ENCODE measurements around the gene NKX2-8. TPM values are rescaled to one million over a fixed set of nuclear protein-coding genes. Genes with fewer than 3 reads are reported as not detected.
A peak's percentile ranks its signal among the peaks of the same experiment; 100 is the strongest.

The NKX2-8 gene
- total RNA-seq: not detected in 2 replicates

DNA sequence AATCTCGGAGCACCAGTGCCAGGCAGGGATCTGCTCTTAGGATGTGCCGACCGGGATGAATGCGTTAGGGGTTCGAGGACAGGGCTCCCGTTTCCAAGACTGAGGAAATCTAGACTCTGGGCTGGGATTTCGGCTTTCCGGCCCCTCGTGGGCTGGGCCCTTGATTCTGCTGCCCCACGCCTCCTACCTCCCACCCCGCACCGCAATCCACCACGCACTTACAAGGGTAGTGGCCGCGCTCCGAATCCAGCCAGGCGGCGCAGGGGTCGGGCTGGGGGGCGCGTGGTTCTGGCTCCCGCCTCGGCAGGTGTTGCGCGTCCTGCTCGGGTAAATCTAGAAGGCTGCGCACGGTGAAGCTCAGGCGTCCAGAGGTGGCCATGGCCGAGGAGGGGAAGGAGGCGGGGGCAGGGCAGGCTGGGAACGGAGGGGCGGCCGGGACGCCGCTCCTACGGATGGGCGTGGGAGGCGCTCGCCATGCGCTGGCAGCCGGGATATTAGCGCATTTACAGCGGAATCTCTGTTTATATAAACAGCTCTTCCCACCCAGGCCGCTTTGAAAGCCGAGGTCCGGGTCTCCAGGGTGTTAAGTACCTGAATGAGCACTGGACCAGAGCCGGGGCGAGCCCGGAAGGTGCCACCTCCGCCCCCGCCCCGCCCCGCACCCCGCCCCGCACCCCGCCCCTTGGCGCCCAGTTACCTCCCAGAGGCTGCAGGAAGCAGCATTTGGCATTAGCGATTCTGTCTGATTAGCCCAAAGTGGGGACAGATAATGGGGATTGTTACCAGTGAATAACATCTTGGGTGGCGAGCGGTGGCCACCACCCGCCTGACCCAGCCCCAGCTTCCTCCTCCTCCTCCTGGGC, at the start of gene NKX2-8:
NKX2-8 (minus strand) TSS at position 604 of the 863 bp plus-strand sequence; CDS start at position 379, 225 bp downstream.
- Mint-ChIP-seq H3K4me1 (ENCODE audit: low read depth) (no peaks in the 10 kb centered on the region), H3K27me3 (ENCODE audit: insufficient read depth) (peaks cover 61% of the 10 kb centered on the region), H3K27ac (no peak within 1 kb of the TSS), H3K36me3 (ENCODE audit: low read depth) (no peaks in the 10 kb centered on the region), H3K4me3 (no peak within 1 kb of the TSS), H3K9me3 (no peaks in the 10 kb centered on the region)
- intact Hi-C loops (cut with micrococcal nuclease): loop anchor here (2.0 to 10.0 kb wide), 3 partner anchors 59 to 1633 kb away; no protein-coding TSS in a partner anchor
- no peak for DNase-seq (ENCODE audit: low spot score)

DNA sequence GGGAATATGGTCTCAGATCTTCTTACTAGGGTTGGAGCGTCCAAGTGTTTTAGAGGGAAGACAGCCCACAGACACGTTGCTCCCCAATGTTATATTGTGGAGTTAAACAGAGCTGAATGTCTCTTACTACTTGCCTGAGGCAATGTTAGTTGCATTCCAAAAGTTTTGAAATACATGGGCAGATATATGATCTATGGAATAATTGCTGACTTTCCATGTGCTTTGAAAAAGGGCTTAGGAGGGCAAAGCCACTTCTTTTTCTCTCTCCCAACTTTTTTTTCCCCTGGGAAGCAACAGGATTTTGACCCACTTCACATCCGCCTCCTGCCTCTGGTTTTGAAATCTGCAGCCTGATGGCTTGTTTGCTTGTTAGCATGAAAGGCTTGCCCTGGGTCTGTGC, 45.6 kb upstream of the NKX2-8 start:
- Mint-ChIP-seq H3K4me1 (ENCODE audit: low read depth) (no peaks in the 10 kb centered on the region), H3K9me3 (no peaks in the 10 kb centered on the region), H3K27ac (no peak overlapping the region), H3K36me3 (ENCODE audit: low read depth) (no peaks in the 10 kb centered on the region), H3K4me3 (no peak overlapping the region), H3K27me3 (ENCODE audit: insufficient read depth) (no peaks in the 10 kb centered on the region)
- no peak for DNase-seq (ENCODE audit: low spot score)
- intact Hi-C loops (cut with micrococcal nuclease): no loop called here

DNA sequence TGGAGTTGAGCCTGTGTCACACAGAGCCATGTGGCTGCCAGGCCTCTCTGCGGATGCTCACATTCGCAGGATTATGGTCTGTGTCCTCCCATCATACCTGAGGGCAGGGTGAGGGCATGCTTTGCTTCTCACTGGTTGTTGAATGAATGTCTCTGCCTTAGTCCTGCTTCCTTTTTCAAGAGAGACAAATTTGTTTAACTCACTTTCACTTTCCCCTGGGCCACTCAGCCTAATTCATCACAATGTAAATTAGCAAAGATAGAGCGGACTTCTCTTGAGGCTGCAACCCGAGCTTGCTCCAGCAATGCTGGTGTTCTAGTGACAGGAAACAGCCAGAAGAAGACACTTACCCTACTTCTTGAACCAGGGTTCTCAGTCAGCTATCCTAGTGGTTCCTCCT, 43.7 kb upstream of the NKX2-8 start:
- intact Hi-C loops (cut with micrococcal nuclease): no loop called here
- H3K36me3 Mint-ChIP-seq (ENCODE audit: low read depth): no peaks in the 10 kb centered on the region
- H3K4me1 Mint-ChIP-seq (ENCODE audit: low read depth): no peaks in the 10 kb centered on the region
- H3K9me3 Mint-ChIP-seq: no peaks in the 10 kb centered on the region
- H3K27ac Mint-ChIP-seq: no peak overlapping the region
- no peaks in the 10 kb centered on the region for H3K27me3 Mint-ChIP-seq (ENCODE audit: insufficient read depth)
- DNase-seq (ENCODE audit: low spot score): no peak
- no peak overlapping the region for H3K4me3 Mint-ChIP-seq

DNA sequence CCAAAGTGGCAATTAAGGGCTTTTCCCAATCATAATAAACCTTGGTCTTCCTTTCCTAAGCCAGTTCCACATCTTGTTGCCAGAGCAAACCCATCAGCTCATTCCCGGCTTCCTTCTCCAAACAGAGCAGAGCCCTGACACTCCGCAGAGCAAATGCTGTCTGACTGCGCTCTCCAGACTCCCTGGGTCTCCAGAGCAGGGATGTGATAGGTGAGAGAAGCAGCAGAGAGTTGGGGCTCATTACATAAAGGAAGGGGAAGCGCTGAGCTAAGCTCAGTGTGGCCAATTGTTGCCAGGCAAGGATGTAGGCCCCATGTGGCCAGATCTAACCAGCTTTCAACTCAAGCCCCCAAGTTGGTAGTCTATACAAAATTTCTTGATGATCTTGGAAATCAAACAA, 43.0 kb upstream of the NKX2-8 start:
- intact Hi-C loops (cut with micrococcal nuclease): no loop called here
- Mint-ChIP-seq H3K27ac (no peak overlapping the region), H3K27me3 (ENCODE audit: insufficient read depth) (no peaks in the 10 kb centered on the region), H3K9me3 (no peaks in the 10 kb centered on the region), H3K36me3 (ENCODE audit: low read depth) (no peaks in the 10 kb centered on the region), H3K4me3 (no peak overlapping the region), H3K4me1 (ENCODE audit: low read depth) (no peaks in the 10 kb centered on the region)
- no peak for DNase-seq (ENCODE audit: low spot score)

DNA sequence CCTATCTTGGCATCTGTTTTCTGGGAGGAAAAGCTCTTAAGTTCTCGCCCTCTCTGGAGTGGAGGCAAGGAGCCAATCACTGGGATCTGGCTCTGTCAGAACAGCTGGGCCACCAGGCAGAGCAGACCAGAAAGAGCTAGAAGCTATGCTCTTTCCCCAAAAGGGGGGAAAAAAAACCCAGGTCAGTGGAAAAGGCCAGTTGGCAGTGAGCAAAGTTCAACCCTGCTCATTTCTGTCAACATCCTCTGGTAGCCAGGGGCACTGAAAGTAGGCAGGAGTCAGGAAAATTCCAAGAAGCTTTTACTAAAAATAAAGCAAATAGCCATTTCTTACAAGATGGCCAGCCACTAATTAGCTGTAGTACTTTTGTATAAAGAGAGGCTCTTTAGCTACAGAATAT, 42.6 kb upstream of the NKX2-8 start:
- H3K27me3 Mint-ChIP-seq (ENCODE audit: insufficient read depth): no peaks in the 10 kb centered on the region
- H3K36me3 Mint-ChIP-seq (ENCODE audit: low read depth): no peaks in the 10 kb centered on the region
- H3K27ac Mint-ChIP-seq: no peak overlapping the region
- no peak overlapping the region for H3K4me3 Mint-ChIP-seq
- DNase-seq (ENCODE audit: low spot score): no peak
- no peaks in the 10 kb centered on the region for H3K9me3 Mint-ChIP-seq
- intact Hi-C loops (cut with micrococcal nuclease): no loop called here
- H3K4me1 Mint-ChIP-seq (ENCODE audit: low read depth): no peaks in the 10 kb centered on the region

DNA sequence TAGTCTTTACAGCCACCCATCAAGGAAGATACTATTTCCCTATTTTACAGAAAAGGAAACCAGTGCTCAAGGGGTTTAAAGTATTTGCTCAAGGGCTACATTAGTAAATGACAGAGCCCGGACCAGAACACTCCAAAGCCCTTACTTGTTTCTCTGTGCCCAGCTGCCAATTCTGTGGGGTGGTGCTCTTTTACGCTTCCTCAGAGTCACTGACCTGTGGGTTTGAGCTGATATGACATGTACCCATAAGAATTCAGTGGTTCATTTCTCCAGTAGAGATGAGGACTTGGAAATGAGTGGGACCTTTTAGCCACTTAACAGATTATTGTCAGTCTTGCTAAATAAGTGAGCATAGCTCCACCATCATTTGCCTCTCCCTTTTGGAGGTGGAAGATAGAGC, 37.4 kb upstream of the NKX2-8 start:
- H3K4me3 Mint-ChIP-seq: no peak overlapping the region
- no peaks in the 10 kb centered on the region for H3K9me3 Mint-ChIP-seq
- H3K27ac Mint-ChIP-seq: no peak overlapping the region
- no peaks in the 10 kb centered on the region for H3K4me1 Mint-ChIP-seq (ENCODE audit: low read depth)
- H3K27me3 Mint-ChIP-seq (ENCODE audit: insufficient read depth): peaks cover 3% of the 10 kb centered on the region
- no peak for DNase-seq (ENCODE audit: low spot score)
- intact Hi-C loops (cut with micrococcal nuclease): no loop called here
- no peaks in the 10 kb centered on the region for H3K36me3 Mint-ChIP-seq (ENCODE audit: low read depth)

DNA sequence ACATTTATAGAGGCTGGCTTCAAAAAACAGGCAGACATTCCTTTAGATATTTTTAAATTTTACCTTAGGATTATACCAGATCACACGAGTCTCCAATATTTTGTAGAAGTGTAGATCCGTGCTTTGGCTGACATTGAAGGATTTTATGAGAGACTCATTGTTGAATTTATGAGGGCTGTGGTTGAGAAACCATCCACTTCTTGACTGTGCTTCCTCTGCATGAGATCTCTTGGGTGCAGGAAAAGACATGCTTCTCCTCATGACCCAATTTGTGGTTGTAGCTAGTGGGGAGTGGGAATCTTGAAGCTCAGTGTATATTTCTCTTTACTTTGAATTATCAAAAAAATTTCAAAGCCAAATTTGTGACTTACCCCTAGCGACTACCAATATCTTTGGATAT, 36.7 kb upstream of the NKX2-8 start:
- H3K27me3 Mint-ChIP-seq (ENCODE audit: insufficient read depth): peaks cover 3% of the 10 kb centered on the region
- H3K36me3 Mint-ChIP-seq (ENCODE audit: low read depth): no peaks in the 10 kb centered on the region
- H3K9me3 Mint-ChIP-seq: no peaks in the 10 kb centered on the region
- intact Hi-C loops (cut with micrococcal nuclease): no loop called here
- no peak overlapping the region for H3K4me3 Mint-ChIP-seq
- DNase-seq (ENCODE audit: low spot score): no peak
- H3K4me1 Mint-ChIP-seq (ENCODE audit: low read depth): no peaks in the 10 kb centered on the region
- no peak overlapping the region for H3K27ac Mint-ChIP-seq

DNA sequence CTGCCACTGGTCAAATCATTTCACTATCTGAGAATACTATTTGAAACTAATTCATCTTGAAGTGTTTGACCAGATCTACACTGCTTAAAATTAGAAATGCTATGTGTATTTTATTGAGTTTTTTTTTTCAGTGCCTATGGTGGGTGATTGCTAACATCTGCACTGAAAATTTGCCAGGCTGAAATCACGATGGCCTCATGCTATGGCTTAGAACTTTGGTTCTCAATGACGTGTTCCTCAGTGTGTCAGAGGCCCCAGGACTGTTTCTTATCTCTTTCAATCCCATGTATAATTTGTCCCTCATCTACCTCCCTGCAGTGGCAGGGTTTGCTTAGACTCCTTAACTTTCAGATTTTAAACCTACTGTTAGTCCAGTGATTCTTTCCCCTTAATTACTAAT, 36.2 kb upstream of the NKX2-8 start:
- Mint-ChIP-seq H3K27ac (no peak overlapping the region), H3K4me1 (ENCODE audit: low read depth) (no peaks in the 10 kb centered on the region), H3K9me3 (no peaks in the 10 kb centered on the region), H3K4me3 (no peak overlapping the region), H3K27me3 (ENCODE audit: insufficient read depth) (peaks cover 3% of the 10 kb centered on the region), H3K36me3 (ENCODE audit: low read depth) (no peaks in the 10 kb centered on the region)
- intact Hi-C loops (cut with micrococcal nuclease): no loop called here
- no peak for DNase-seq (ENCODE audit: low spot score)

DNA sequence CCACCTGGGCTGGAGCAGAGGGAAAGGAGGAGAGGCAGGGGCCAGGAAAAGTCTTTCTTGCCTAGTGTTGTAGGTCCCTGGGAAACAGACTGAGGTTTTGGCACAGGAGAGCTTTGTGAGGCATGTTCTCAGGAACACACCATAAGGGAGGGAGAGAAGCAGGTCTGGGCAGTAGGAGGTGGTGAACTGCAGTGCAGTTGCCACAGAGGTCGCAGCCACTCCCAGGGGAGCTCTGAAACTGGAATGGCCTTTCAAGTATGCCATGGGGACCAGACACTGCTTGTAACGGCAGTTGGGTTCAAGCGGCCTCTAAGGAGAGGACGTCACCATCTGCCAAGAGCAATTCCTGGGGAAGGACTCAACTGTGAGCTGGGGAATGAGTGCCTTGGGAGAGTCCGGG, 35.4 kb upstream of the NKX2-8 start:
- H3K9me3 Mint-ChIP-seq: no peaks in the 10 kb centered on the region
- H3K4me3 Mint-ChIP-seq: no peak overlapping the region
- no peaks in the 10 kb centered on the region for H3K36me3 Mint-ChIP-seq (ENCODE audit: low read depth)
- H3K27ac Mint-ChIP-seq: no peak overlapping the region
- no peaks in the 10 kb centered on the region for H3K4me1 Mint-ChIP-seq (ENCODE audit: low read depth)
- intact Hi-C loops (cut with micrococcal nuclease): no loop called here
- DNase-seq (ENCODE audit: low spot score): no peak
- H3K27me3 Mint-ChIP-seq (ENCODE audit: insufficient read depth): peaks cover 3% of the 10 kb centered on the region

DNA sequence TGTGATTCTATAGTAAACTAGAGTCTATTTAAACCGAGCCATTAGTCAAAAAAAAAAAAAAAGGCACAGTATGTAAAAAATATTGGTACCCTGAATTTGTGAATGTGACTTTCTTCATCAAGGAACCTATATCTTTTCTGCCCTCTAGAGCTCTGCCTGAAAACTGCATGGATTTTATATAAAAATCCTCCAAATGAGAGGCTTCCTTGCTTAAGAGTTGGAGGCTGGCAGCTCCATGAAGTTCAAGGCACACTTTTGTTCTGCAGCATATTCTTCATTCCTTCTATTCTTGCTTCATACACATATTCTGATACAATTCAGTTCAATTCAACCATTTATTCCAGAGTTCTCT, 23.1 kb upstream of the NKX2-8 start:
- H3K9me3 Mint-ChIP-seq: no peaks in the 10 kb centered on the region
- H3K27me3 Mint-ChIP-seq (ENCODE audit: insufficient read depth): peaks cover 2% of the 10 kb centered on the region
- intact Hi-C loops (cut with micrococcal nuclease): loop anchor here (1.0 to 5.0 kb wide), 4 partner anchors 52 to 722 kb away; no protein-coding TSS in a partner anchor
- no peak overlapping the region for H3K4me3 Mint-ChIP-seq
- H3K36me3 Mint-ChIP-seq (ENCODE audit: low read depth): no peaks in the 10 kb centered on the region
- no peak overlapping the region for H3K27ac Mint-ChIP-seq
- no peaks in the 10 kb centered on the region for H3K4me1 Mint-ChIP-seq (ENCODE audit: low read depth)
- no peak for DNase-seq (ENCODE audit: low spot score)

DNA sequence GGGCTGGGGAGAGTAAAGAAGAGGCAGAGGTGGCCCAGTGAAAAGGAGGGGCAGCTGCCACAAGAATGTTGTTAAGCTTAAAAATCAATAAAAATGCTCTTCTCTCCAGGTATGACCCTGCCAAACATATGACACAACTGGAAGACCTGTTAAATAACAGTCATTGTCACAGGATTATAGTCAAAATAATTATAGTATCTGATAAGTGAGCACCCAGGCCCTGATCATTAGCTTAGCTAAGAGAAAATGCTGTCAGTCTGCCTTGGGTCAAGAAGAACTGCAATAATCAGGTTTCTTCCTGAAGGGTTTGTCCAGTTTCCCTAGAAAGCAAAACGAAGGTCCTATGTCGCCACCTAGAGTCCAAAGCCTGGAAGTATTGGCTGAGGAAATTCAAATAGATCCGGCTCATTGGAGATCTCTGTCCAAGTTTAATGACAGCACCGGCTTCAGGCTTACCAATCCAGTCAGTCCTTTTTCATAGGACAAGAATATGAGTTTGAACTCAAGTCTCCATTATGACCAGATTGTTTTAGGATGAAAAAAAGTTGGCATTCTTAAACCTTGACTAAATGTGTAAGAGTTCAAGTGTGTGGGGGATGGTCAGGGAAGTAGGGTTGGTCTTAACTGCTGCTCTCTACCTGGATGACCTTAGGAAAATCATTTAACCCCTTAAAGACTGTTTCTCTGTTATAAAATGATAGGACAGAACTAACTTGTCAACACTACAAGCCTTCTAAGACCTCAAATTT, 22.5 kb upstream of the NKX2-8 start:
- DNase-seq (ENCODE audit: low spot score): peak; percentile 12
- intact Hi-C loops (cut with micrococcal nuclease): loop anchor here (1.0 to 5.0 kb wide), 4 partner anchors 52 to 722 kb away; no protein-coding TSS in a partner anchor
- Mint-ChIP-seq H3K4me3 (no peak overlapping the region), H3K36me3 (ENCODE audit: low read depth) (no peaks in the 10 kb centered on the region), H3K9me3 (no peaks in the 10 kb centered on the region), H3K27ac (no peak overlapping the region), H3K27me3 (ENCODE audit: insufficient read depth) (peaks cover 2% of the 10 kb centered on the region), H3K4me1 (ENCODE audit: low read depth) (no peaks in the 10 kb centered on the region)

DNA sequence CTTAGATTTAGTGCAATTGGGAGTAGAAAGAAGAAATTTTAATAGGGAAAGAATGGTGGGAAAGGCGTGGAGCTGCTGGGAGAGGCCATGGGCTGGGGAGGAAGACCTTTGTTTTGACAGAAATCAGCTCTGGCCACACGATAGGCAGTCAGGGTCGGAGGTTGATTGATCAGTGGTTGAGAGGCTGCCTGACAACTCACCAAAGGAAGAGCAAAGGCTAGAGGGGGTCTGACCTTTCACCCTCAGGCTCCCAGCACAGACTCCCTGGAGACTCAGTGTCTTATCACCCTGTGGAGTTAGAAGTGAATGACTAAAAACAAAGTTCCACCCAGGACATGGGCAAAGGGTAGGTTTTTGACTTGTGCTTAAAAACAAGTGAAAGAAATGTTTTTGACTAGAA, 18.0 kb upstream of the NKX2-8 start:
- no peak for DNase-seq (ENCODE audit: low spot score)
- H3K36me3 Mint-ChIP-seq (ENCODE audit: low read depth): no peaks in the 10 kb centered on the region
- no peaks in the 10 kb centered on the region for H3K27me3 Mint-ChIP-seq (ENCODE audit: insufficient read depth)
- H3K9me3 Mint-ChIP-seq: no peaks in the 10 kb centered on the region
- H3K4me1 Mint-ChIP-seq (ENCODE audit: low read depth): no peaks in the 10 kb centered on the region
- H3K4me3 Mint-ChIP-seq: no peak overlapping the region
- H3K27ac Mint-ChIP-seq: no peak overlapping the region
- intact Hi-C loops (cut with micrococcal nuclease): no loop called here

DNA sequence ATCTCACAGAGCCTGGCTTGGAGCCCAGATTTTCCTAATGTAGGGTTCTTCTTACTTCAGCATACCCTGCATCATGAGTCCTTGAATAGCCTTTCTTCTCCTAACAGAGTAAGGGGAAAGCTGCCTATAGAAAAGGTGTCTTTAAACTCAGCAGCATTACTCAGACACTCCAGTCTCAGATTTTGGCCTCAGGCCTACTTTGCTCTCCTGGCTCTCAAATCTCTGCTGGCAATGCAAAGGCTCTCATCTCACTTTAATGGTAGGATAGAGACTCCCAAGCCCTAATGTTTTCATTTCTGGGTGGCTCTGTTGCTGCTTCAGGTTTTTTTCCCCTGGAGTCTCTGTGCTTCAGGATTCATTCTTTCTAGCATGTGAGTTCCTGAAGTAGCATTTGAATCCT, 9.1 kb upstream of the NKX2-8 start:
- Mint-ChIP-seq H3K27me3 (ENCODE audit: insufficient read depth) (peaks cover 28% of the 10 kb centered on the region), H3K36me3 (ENCODE audit: low read depth) (no peaks in the 10 kb centered on the region), H3K4me3 (no peak overlapping the region), H3K27ac (no peak overlapping the region), H3K9me3 (no peaks in the 10 kb centered on the region), H3K4me1 (ENCODE audit: low read depth) (no peaks in the 10 kb centered on the region)
- no peak for DNase-seq (ENCODE audit: low spot score)
- intact Hi-C loops (cut with micrococcal nuclease): no loop called here

Data from activated T-helper 1 cell treated with anti-CD3 and anti-CD28 coated beads, Interleukin-12 subunit alpha, Interleukin-12 subunit beta, Interleukin-2, Interleukin-4 antibody, amounts not matched to agents 30 ng/mL and 10 ng/mL and 1 ng/mL, durations not matched to agents 14 hours and 24 hours and 36 hours (primary cell).